ENCODE measurements around the gene MPC1L.

MPC1L gene

GRCh38 chrX:40652664-40653063, 29.4 kb downstream of the MPC1L start:
- H3K9me3 Mint-ChIP-seq, result no peaks in the 10 kb centered on the region
- H3K27me3 Mint-ChIP-seq (ENCODE audit: low read depth), result no peaks in the 10 kb centered on the region
- no peak overlapping the region for H3K27ac Mint-ChIP-seq
- H3K4me1 Mint-ChIP-seq, result no peaks in the 10 kb centered on the region
- H3K36me3 Mint-ChIP-seq (ENCODE audit: low read depth), result peaks cover 4% of the 10 kb centered on the region
- H3K4me3 Mint-ChIP-seq, result no peak overlapping the region
- TF ChIP-seq CTCF (IDR thresholded peaks at IDR 0.05; ENCODE audit: unreplicated experiment in 3 of 3), result no peak

GRCh38 chrX:40653535-40653934, 30.3 kb downstream of the MPC1L start:
- no peaks in the 10 kb centered on the region for H3K4me1 Mint-ChIP-seq
- no peak for TF ChIP-seq CTCF (IDR thresholded peaks at IDR 0.05; ENCODE audit: unreplicated experiment in 3 of 3)
- no peaks in the 10 kb centered on the region for H3K9me3 Mint-ChIP-seq
- no peaks in the 10 kb centered on the region for H3K27me3 Mint-ChIP-seq (ENCODE audit: low read depth)
- no peak overlapping the region for H3K4me3 Mint-ChIP-seq
- H3K36me3 Mint-ChIP-seq (ENCODE audit: low read depth), result peaks cover 4% of the 10 kb centered on the region
- H3K27ac Mint-ChIP-seq, result no peak overlapping the region

GRCh38 chrX:40660381-40660780, 37.2 kb downstream of the MPC1L start:
- Mint-ChIP-seq H3K4me3 (no peak overlapping the region), H3K9me3 (no peaks in the 10 kb centered on the region), H3K27me3 (ENCODE audit: low read depth) (no peaks in the 10 kb centered on the region), H3K36me3 (ENCODE audit: low read depth) (peaks cover 31% of the 10 kb centered on the region), H3K4me1 (no peaks in the 10 kb centered on the region), H3K27ac (no peak overlapping the region)
- no peak for TF ChIP-seq CTCF (IDR thresholded peaks at IDR 0.05; ENCODE audit: unreplicated experiment in 3 of 3)

- H3K27me3 Mint-ChIP-seq (ENCODE audit: low read depth), result no peaks in the 10 kb centered on the region
- H3K4me3 Mint-ChIP-seq, result no peak overlapping the region
- no peak overlapping the region for H3K27ac Mint-ChIP-seq
- no peaks in the 10 kb centered on the region for H3K4me1 Mint-ChIP-seq
- H3K9me3 Mint-ChIP-seq, result no peaks in the 10 kb centered on the region
- peaks cover 41% of the 10 kb centered on the region for H3K36me3 Mint-ChIP-seq (ENCODE audit: low read depth)
- no peak for TF ChIP-seq CTCF (IDR thresholded peaks at IDR 0.05; ENCODE audit: unreplicated experiment in 3 of 3)
These were observed 38.3 kb downstream of the MPC1L start for GRCh38 chrX:40661489-40661888.

GRCh38 chrX:40663078-40663740, 40.0 kb downstream of the MPC1L start:
- Mint-ChIP-seq H3K36me3 (ENCODE audit: low read depth) (peaks cover 49% of the 10 kb centered on the region), H3K27ac (no peak overlapping the region), H3K9me3 (no peaks in the 10 kb centered on the region), H3K27me3 (ENCODE audit: low read depth) (no peaks in the 10 kb centered on the region), H3K4me1 (no peaks in the 10 kb centered on the region), H3K4me3 (no peak overlapping the region)
- no peak for TF ChIP-seq CTCF (IDR thresholded peaks at IDR 0.05; ENCODE audit: unreplicated experiment in 3 of 3)

- H3K36me3 Mint-ChIP-seq (ENCODE audit: low read depth), result peaks cover 53% of the 10 kb centered on the region
- H3K9me3 Mint-ChIP-seq, result no peaks in the 10 kb centered on the region
- no peak overlapping the region for H3K27ac Mint-ChIP-seq
- H3K4me1 Mint-ChIP-seq, result no peaks in the 10 kb centered on the region
- H3K27me3 Mint-ChIP-seq (ENCODE audit: low read depth), result no peaks in the 10 kb centered on the region
- peak in 2 of 3 experiments; percentile 11 to 27 for TF ChIP-seq CTCF (IDR thresholded peaks at IDR 0.05; ENCODE audit: unreplicated experiment in 3 of 3)
- H3K4me3 Mint-ChIP-seq, result no peak overlapping the region
These were observed 40.8 kb downstream of the MPC1L start for GRCh38 chrX:40663880-40664630.
